Tibial artery (tissue), 4 donors: ENCODE data around the gene RNU2-1.

Experiments
- DNase-seq, 2 donors: peaks; one replicate each; pipeline ENCODE4 v3.0.0-alpha.2; 2019
- H3K27ac ChIP-seq, 2 donors: fragments of 200-600 bp; sonication (generic) in 1 of 2; 1 replicate in 1 of 2; 2 replicates in 1 of 2; pipeline ENCODE4 v1.5.1; 2018 to 2019; ENCODE audit warnings: mild to moderate bottlenecking in 1 of 2
- H3K27me3 ChIP-seq, 2 donors: fragments of 200-600 bp; sonication (generic) in 1 of 2; one replicate each; pipeline versions ENCODE4 v1.5.1 to v1.6.0; 2016 to 2019
- H3K36me3 ChIP-seq, 3 donors: fragments of 200-600 bp; sonication (generic) in 2 of 3; one replicate each; pipeline ENCODE4 v1.5.1; 2016 to 2019; ENCODE audit warnings: mild to moderate bottlenecking in 2 of 3
- H3K4me1 ChIP-seq, 4 donors: fragments of 200-600 bp; sonication (generic) in 2 of 4; 1 replicate in 3 of 4; 2 replicates in 1 of 4; pipeline ENCODE4 v1.5.1; 2016 to 2019
- H3K4me3 ChIP-seq, 2 donors: fragments of 200-600 bp; sonication (generic) in 1 of 2; 1 replicate in 1 of 2; 2 replicates in 1 of 2; pipeline ENCODE4 v1.5.1; 2018 to 2019; ENCODE audit warnings: mild to moderate bottlenecking in 2 of 2
- H3K9me3 ChIP-seq, 3 donors: fragments of 200-600 bp; sonication (generic) in 1 of 3; one replicate each; pipeline ENCODE4 v1.5.1; 2016 to 2019
- CTCF ChIP-seq, 2 experiments: fragments of 200-600 bp in 1 of 2; fragments of 450-650 bp in 1 of 2; IDR thresholded peaks; one replicate each; pipeline ENCODE4 v1.5.1; 2017 to 2019; ENCODE audit warnings: antibody characterized with exemption in 2 of 2, mild to moderate bottlenecking in 1 of 2, moderate library complexity in 1 of 2
- intact Hi-C: fragments of 100-400 bp; cut with DNase I; formaldehyde crosslinking; loops from one replicate; pipeline ENCODE4 v1.15.0; 2023; ENCODE audit warnings: low total_unique reads

The RNU2-1 gene

DNA sequence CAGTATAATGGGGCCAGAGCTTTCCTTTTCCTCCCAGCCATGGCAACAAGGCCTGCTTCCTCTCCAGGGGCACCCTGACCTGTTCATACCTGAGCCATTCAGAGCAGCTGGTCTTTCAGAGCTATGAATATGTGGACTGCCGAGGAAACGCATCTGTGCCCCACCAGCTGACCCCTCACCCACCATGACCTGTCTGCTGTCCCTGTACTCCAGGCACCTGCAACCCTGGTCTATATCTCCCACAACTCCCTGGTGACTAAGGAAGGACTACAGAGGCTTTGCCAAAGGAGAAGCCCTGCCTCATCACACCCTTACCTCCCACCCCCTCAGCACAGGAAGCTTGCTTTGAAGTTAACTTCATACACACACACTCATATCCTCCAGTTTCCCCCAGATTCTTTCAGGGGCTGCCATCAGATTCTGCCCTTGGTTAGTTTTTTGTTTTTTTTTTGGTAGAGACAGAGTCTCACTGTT, 16.1 kb downstream of the RNU2-1 start:
- no peak overlapping the region for H3K4me3 ChIP-seq
- intact Hi-C loops, result no loop called here
- no peak for TF ChIP-seq CTCF (IDR thresholded peaks at IDR 0.05)
- no peak for DNase-seq
- no peaks in the 10 kb centered on the region for H3K9me3 ChIP-seq
- peaks cover 0 to 7% (median 5%) of the 10 kb centered on the region in 4 donors for H3K4me1 ChIP-seq
- H3K27me3 ChIP-seq, result no peaks in the 10 kb centered on the region
- no peak overlapping the region for H3K27ac ChIP-seq
- H3K36me3 ChIP-seq, result peaks cover 0 to 35% (median 21%) of the 10 kb centered on the region in 3 donors

GRCh38 chr17:43216762-43217613, 16.8 kb downstream of the RNU2-1 start:
- Histone ChIP-seq H3K27ac (no peak overlapping the region), H3K36me3 (peaks cover 0 to 30% (median 21%) of the 10 kb centered on the region in 3 donors), H3K9me3 (no peaks in the 10 kb centered on the region), H3K4me1 (peaks cover 0 to 14% (median 11%) of the 10 kb centered on the region in 4 donors), H3K4me3 (no peak overlapping the region), H3K27me3 (no peaks in the 10 kb centered on the region)
- no peak for TF ChIP-seq CTCF (IDR thresholded peaks at IDR 0.05)
- intact Hi-C loops, result no loop called here
- DNase-seq, result no peak

DNA sequence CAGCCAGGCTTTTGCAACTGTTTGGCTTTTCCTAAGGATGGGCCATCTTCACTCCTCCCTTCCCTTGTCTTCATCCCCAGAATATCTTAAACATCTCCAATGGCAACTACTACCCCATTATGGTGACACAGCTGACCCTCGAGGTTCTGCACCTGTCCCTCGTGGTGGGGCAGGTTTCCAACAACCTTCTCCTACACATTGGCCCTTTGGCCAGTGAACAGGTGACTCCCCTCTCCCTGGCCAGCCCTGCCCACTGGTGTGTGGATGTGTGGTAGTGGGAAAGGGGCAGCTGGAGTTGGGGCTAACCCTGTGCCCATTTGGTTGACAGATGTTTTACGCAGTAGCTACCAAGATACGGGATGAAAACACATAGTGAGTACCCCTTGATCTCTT, 17.4 kb downstream of the RNU2-1 start:
- no peak for TF ChIP-seq CTCF (IDR thresholded peaks at IDR 0.05)

DNA sequence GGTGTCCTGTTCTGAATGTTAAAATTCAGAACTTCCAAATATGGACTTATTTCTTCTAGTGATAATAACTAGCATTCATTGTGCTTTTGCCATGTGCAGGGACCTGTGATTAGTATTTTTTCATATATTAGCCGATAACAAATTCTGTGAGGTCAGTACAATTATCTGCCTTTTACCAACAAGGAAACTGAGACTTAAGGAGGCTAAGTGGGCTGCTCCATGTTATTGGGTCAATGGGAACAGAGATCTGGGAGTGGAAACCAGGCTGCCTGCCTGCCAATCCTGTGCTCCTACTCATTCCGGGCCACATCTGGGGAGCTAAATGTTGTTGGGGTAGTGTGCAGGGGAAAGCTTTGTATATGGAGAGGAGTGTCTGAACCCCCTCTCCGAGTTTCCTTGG, 18.4 kb downstream of the RNU2-1 start:
- H3K27me3 ChIP-seq, result no peaks in the 10 kb centered on the region
- no peaks in the 10 kb centered on the region for H3K9me3 ChIP-seq
- intact Hi-C loops, result no loop called here
- no peak for DNase-seq
- TF ChIP-seq CTCF (IDR thresholded peaks at IDR 0.05), result no peak
- H3K4me1 ChIP-seq, result peaks cover 0 to 21% (median 17%) of the 10 kb centered on the region in 4 donors
- H3K4me3 ChIP-seq, result no peak overlapping the region
- no peak overlapping the region for H3K27ac ChIP-seq
- H3K36me3 ChIP-seq, result peaks cover 0 to 31% (median 21%) of the 10 kb centered on the region in 3 donors

More for the DNA sequence above, 17.4 kb downstream of the RNU2-1 start:
- DNase-seq, result no peak
- Histone ChIP-seq H3K36me3 (peaks cover 0 to 30% (median 21%) of the 10 kb centered on the region in 3 donors), H3K4me3 (no peak overlapping the region), H3K27ac (no peak overlapping the region), H3K9me3 (no peaks in the 10 kb centered on the region), H3K4me1 (peaks cover 0 to 15% (median 12%) of the 10 kb centered on the region in 4 donors), H3K27me3 (no peaks in the 10 kb centered on the region)
- intact Hi-C loops, result no loop called here

- no peak overlapping the region for H3K4me3 ChIP-seq
- H3K27ac ChIP-seq, result no peak overlapping the region
- peaks cover 3 to 43% (median 33%) of the 10 kb centered on the region in 3 donors for H3K36me3 ChIP-seq
- DNase-seq, result no peak
- no peaks in the 10 kb centered on the region for H3K27me3 ChIP-seq
- peaks cover 0 to 21% (median 17%) of the 10 kb centered on the region in 4 donors for H3K4me1 ChIP-seq
- TF ChIP-seq CTCF (IDR thresholded peaks at IDR 0.05), result no peak
- intact Hi-C loops, result loop anchor here (5.0 kb wide), 1 partner anchor 124 kb away; no protein-coding TSS in a partner anchor
- H3K9me3 ChIP-seq, result no peaks in the 10 kb centered on the region
Measured at GRCh38 chr17:43213545-43213944, 20.2 kb downstream of the RNU2-1 start.
